ENCODE data around the gene FYN. TPM values are rescaled to one million over a fixed set of nuclear protein-coding genes. Genes with fewer than 3 reads are reported as not detected.
A peak's percentile ranks its signal among the peaks of the same experiment; 100 is the strongest.

The FYN gene
- polyA plus RNA-seq, 1 donor (not counting 4 experiments of a cell fraction or from before 2014, with no cell fraction given): 24.7 TPM

DNA sequence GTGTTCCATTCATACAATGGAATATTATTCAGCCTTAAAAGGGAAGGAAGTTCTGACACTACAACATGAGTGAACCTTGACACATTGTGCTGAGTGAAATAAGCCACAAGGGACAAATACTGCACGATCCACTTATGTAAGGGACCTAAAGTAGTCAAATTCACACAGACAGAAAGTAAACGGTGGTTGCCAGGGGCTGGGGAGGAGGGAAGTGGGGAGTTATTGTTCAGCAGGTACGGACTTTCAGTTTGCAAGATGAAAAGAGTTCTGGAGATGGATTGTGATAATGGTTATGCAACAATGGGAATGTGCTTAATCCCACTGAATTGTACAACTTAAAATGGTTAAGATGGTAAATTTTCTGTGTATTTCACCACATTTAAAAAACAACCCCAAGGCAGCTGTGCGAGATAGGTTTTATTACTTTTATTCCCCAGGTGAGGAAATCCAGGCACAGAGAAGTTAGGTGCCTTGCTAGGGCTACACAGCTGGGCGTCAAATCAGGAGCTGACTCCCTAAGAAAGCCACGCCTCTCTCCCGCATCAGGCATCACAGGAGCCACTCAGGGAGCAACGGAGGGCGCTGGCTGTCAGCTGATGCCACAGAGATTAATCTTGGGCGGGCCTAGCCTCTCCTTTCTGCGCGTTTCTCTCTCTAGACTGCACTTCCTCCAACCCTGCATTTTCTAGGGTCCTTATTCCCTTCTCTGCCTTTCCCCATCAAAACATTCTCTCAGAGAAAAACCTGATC, 258.2 kb downstream of the FYN start:
- FAIRE-seq: no peak
- peak overlapping the region; percentile 24 for H3K4me2 ChIP-seq (ENCODE audit: control insufficient read depth, extremely low read depth, insufficient read depth, low read depth, low read length)

DNA sequence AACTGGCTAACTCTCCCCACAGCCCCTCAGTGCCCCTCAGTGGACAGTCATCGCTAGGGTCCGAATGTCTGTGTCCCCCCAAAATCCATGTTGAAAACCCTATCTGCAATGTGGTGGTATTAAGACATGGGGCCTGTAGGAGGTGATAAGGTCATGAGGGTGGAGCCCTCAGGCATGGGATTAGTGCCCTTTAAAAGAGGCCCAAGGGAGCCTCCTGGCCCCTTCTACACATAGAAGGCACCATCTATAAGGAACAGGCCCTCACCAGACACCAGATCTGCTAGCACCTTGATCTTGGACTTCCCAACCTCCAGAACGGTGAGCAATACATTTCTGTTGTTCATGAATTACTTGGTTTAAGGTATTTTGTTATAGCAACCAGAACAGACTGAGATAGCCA, 260.9 kb downstream of the FYN start:
- H3K36me3 ChIP-seq (ENCODE audit: control insufficient read depth in 2 of 2, extremely low read depth in 1 of 2, insufficient read depth in 2 of 2, low read length in 2 of 2): no peaks in the 10 kb centered on the region
- dilution Hi-C loops (cut with MboI; ENCODE audit: extremely low pct_ligation_motif_present, low sequenced_read_pairs): no loop called here
- H3K27ac ChIP-seq (ENCODE audit: control insufficient read depth, insufficient read depth, low read length): no peak overlapping the region
- H3K9ac ChIP-seq (ENCODE audit: control insufficient read depth, extremely low read depth, insufficient read depth, low read length): no peak overlapping the region
- TF ChIP-seq, protein P1, sequence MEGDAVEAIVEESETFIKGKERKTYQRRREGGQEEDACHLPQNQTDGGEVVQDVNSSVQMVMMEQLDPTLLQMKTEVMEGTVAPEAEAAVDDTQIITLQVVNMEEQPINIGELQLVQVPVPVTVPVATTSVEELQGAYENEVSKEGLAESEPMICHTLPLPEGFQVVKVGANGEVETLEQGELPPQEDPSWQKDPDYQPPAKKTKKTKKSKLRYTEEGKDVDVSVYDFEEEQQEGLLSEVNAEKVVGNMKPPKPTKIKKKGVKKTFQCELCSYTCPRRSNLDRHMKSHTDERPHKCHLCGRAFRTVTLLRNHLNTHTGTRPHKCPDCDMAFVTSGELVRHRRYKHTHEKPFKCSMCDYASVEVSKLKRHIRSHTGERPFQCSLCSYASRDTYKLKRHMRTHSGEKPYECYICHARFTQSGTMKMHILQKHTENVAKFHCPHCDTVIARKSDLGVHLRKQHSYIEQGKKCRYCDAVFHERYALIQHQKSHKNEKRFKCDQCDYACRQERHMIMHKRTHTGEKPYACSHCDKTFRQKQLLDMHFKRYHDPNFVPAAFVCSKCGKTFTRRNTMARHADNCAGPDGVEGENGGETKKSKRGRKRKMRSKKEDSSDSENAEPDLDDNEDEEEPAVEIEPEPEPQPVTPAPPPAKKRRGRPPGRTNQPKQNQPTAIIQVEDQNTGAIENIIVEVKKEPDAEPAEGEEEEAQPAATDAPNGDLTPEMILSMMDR (optimal IDR thresholded peaks at IDR 0.05 in 1 of 3, IDR thresholded peaks at IDR 0.05 in 1 of 3, conservative IDR thresholded peaks at IDR 0.05 in 1 of 3; ENCODE audit: extremely low read depth in 1 of 3, insufficient read depth in 2 of 3, low read length in 3 of 3): no peak
- TF ChIP-seq EZH2 (IDR thresholded peaks at IDR 0.05; ENCODE audit: low read length): no peak
- no peak overlapping the region for H3K4me2 ChIP-seq (ENCODE audit: control insufficient read depth, extremely low read depth, insufficient read depth, low read depth, low read length)
- no peaks in the 10 kb centered on the region for H3K9me1 ChIP-seq (ENCODE audit: control insufficient read depth, extremely low read depth, insufficient read depth, low read length)
- H4K20me1 ChIP-seq (ENCODE audit: control insufficient read depth, extremely low read depth, insufficient read depth, low read length): no peaks in the 10 kb centered on the region
- H3K79me2 ChIP-seq (ENCODE audit: control insufficient read depth, insufficient read depth, low read length): no peaks in the 10 kb centered on the region
- no peak for DNase-seq (ENCODE audit: low read depth, low spot score)
- H3K4me3 ChIP-seq (ENCODE audit: control insufficient read depth in 2 of 3, extremely low read depth in 1 of 3, insufficient read depth in 2 of 3, low read depth in 1 of 3, low read length in 3 of 3): no peak overlapping the region
- H3K27me3 ChIP-seq (ENCODE audit: control insufficient read depth, extremely low read depth, insufficient read depth, low read length): no peaks in the 10 kb centered on the region
- H3K4me1 ChIP-seq (ENCODE audit: control insufficient read depth, extremely low read depth, insufficient read depth, low read length): peaks cover 5% of the 10 kb centered on the region
- no peak overlapping the region for H2AFZ ChIP-seq (ENCODE audit: control insufficient read depth, low read length)
- H3K9me3 ChIP-seq (ENCODE audit: control insufficient read depth, low read depth, low read length): no peaks in the 10 kb centered on the region
- FAIRE-seq: no peak

More for the DNA sequence above, 258.2 kb downstream of the FYN start:
- no peak overlapping the region for H3K27ac ChIP-seq (ENCODE audit: control insufficient read depth, insufficient read depth, low read length)
- no peak for DNase-seq (ENCODE audit: low read depth, low spot score)
- dilution Hi-C loops (cut with MboI; ENCODE audit: extremely low pct_ligation_motif_present, low sequenced_read_pairs): no loop called here
- H3K79me2 ChIP-seq (ENCODE audit: control insufficient read depth, insufficient read depth, low read length): no peaks in the 10 kb centered on the region
- H3K4me3 ChIP-seq (ENCODE audit: control insufficient read depth in 2 of 3, extremely low read depth in 1 of 3, insufficient read depth in 2 of 3, low read depth in 1 of 3, low read length in 3 of 3): no peak overlapping the region
- H3K4me1 ChIP-seq (ENCODE audit: control insufficient read depth, extremely low read depth, insufficient read depth, low read length): peaks cover 5% of the 10 kb centered on the region
- no peaks in the 10 kb centered on the region for H4K20me1 ChIP-seq (ENCODE audit: control insufficient read depth, extremely low read depth, insufficient read depth, low read length)
- H3K9me1 ChIP-seq (ENCODE audit: control insufficient read depth, extremely low read depth, insufficient read depth, low read length): no peaks in the 10 kb centered on the region
- no peaks in the 10 kb centered on the region for H3K36me3 ChIP-seq (ENCODE audit: control insufficient read depth in 2 of 2, extremely low read depth in 1 of 2, insufficient read depth in 2 of 2, low read length in 2 of 2)
- H3K27me3 ChIP-seq (ENCODE audit: control insufficient read depth, extremely low read depth, insufficient read depth, low read length): no peaks in the 10 kb centered on the region
- no peak for TF ChIP-seq EZH2 (IDR thresholded peaks at IDR 0.05; ENCODE audit: low read length)
- TF ChIP-seq, protein P1 (optimal IDR thresholded peaks at IDR 0.05 in 1 of 3, IDR thresholded peaks at IDR 0.05 in 1 of 3, conservative IDR thresholded peaks at IDR 0.05 in 1 of 3; ENCODE audit: extremely low read depth in 1 of 3, insufficient read depth in 2 of 3, low read length in 3 of 3): no peak
- H3K9me3 ChIP-seq (ENCODE audit: control insufficient read depth, low read depth, low read length): no peaks in the 10 kb centered on the region
- H3K9ac ChIP-seq (ENCODE audit: control insufficient read depth, extremely low read depth, insufficient read depth, low read length): no peak overlapping the region
- H2AFZ ChIP-seq (ENCODE audit: control insufficient read depth, low read length): peak overlapping the region; percentile 25
